KMS-11 (cell line): ENCODE measurements around the gene GRID1.

Experiments used
- H2AFZ ChIP-seq: fragments of 200-600 bp; sonication (generic); 2 replicates; pipeline ENCODE4 v1.6.1; 2016; ENCODE audit warnings: antibody characterized with exemption, mixed run types, low read depth
- H3K27ac ChIP-seq: fragments of 200-600 bp; sonication (generic); 2 replicates; pipeline ENCODE4 v1.6.1; 2016; ENCODE audit warnings: mild to moderate bottlenecking, mixed run types
- H3K27me3 ChIP-seq: fragments of 200-600 bp; sonication (generic); 2 replicates; pipeline ENCODE4 v1.6.1; 2017; ENCODE audit warnings: mild to moderate bottlenecking, low read depth, mixed run types, moderate library complexity; ENCODE audit not compliant: insufficient read depth
- H3K36me3 ChIP-seq: fragments of 200-600 bp; sonication (generic); 2 replicates; pipeline ENCODE4 v1.6.1; 2017; ENCODE audit warnings: mild to moderate bottlenecking, mixed run types; ENCODE audit not compliant: insufficient read depth
- H3K4me1 ChIP-seq: fragments of 200-600 bp; sonication (generic); 2 replicates; pipeline ENCODE4 v1.6.1; 2016; ENCODE audit warnings: mild to moderate bottlenecking, low read depth, mixed run types; ENCODE audit not compliant: poor library complexity, severe bottlenecking
- H3K4me2 ChIP-seq: fragments of 200-600 bp; sonication (generic); 2 replicates; pipeline ENCODE4 v1.7.0; 2016; ENCODE audit warnings: mild to moderate bottlenecking, mixed run types
- H3K4me3 ChIP-seq: fragments of 200-600 bp; sonication (generic); IDR thresholded peaks from 2 replicates; pipeline ENCODE4 v1.6.1; 2017; ENCODE audit warnings: low read depth, low read length, mixed read lengths; ENCODE audit not compliant: insufficient read depth
- H3K79me2 ChIP-seq: fragments of 200-600 bp; sonication (generic); 2 replicates; pipeline ENCODE4 v1.6.1; 2016; ENCODE audit warnings: low read depth, mixed run types; ENCODE audit not compliant: insufficient read depth
- H3K9ac ChIP-seq: fragments of 200-600 bp; sonication (generic); 2 replicates; pipeline ENCODE4 v1.6.1; 2016; ENCODE audit warnings: mild to moderate bottlenecking, mixed run types
- H4K20me1 ChIP-seq: fragments of 200-600 bp; sonication (generic); 2 replicates; pipeline ENCODE4 v1.6.1; 2016; ENCODE audit warnings: mild to moderate bottlenecking, mixed run types; ENCODE audit not compliant: insufficient read depth
- CTCF ChIP-seq: fragments of 200-600 bp; sonication (generic); conservative IDR thresholded peaks from 2 replicates; pipeline ENCODE4 v1.6.1; 2017; ENCODE audit warnings: low read depth, mild to moderate bottlenecking, antibody characterized with exemption, low read length, moderate library complexity, mixed read lengths

The GRID1 gene

GRCh38 chr10:85612833-85613232, 753.8 kb downstream of the GRID1 start:
- peaks cover 41% of the 10 kb centered on the region for H3K4me1 ChIP-seq
- H3K27ac ChIP-seq = no peak overlapping the region
- H4K20me1 ChIP-seq = no peaks in the 10 kb centered on the region
- TF ChIP-seq CTCF = peak; percentile 58
- no peak overlapping the region for H3K9ac ChIP-seq
- peak overlapping the region; percentile 95 for H3K4me2 ChIP-seq
- no peak overlapping the region for H2AFZ ChIP-seq
- H3K27me3 ChIP-seq = no peaks in the 10 kb centered on the region
- H3K4me3 ChIP-seq = no peak overlapping the region
- H3K36me3 ChIP-seq = no peaks in the 10 kb centered on the region
- no peaks in the 10 kb centered on the region for H3K79me2 ChIP-seq

- H2AFZ ChIP-seq = no peak overlapping the region
Observed at GRCh38 chr10:85612378-85612775, 754.2 kb downstream of the GRID1 start.

GRCh38 chr10:85611746-85612377, 754.7 kb downstream of the GRID1 start:
- peak overlapping the region; percentile 7; the same call in 1 of the 2 replicates for H3K27ac ChIP-seq
- no peaks in the 10 kb centered on the region for H3K36me3 ChIP-seq
- H2AFZ ChIP-seq = no peak overlapping the region
- no peak overlapping the region for H3K4me3 ChIP-seq
- H4K20me1 ChIP-seq = no peaks in the 10 kb centered on the region
- no peak for TF ChIP-seq CTCF
- no peak overlapping the region for H3K9ac ChIP-seq
- peaks cover 41% of the 10 kb centered on the region for H3K4me1 ChIP-seq
- no peaks in the 10 kb centered on the region for H3K27me3 ChIP-seq
- H3K79me2 ChIP-seq = no peaks in the 10 kb centered on the region
- peak overlapping the region; percentile 95 for H3K4me2 ChIP-seq

More at GRCh38 chr10:85612378-85612775, 754.2 kb downstream of the GRID1 start:
- Histone ChIP-seq H3K27me3 (no peaks in the 10 kb centered on the region), H3K4me3 (no peak overlapping the region), H3K36me3 (no peaks in the 10 kb centered on the region), H3K79me2 (no peaks in the 10 kb centered on the region), H3K4me1 (peaks cover 41% of the 10 kb centered on the region), H3K4me2 (peak overlapping the region; percentile 95), H3K27ac (peak overlapping the region; percentile 7; the same call in 1 of the 2 replicates), H3K9ac (no peak overlapping the region), H4K20me1 (no peaks in the 10 kb centered on the region)
- no peak for TF ChIP-seq CTCF

- TF ChIP-seq CTCF = no peak
- H2AFZ ChIP-seq = no peak overlapping the region
- H3K4me2 ChIP-seq = no peak overlapping the region
Observed at GRCh38 chr10:85611093-85611740, 755.4 kb downstream of the GRID1 start.

More at GRCh38 chr10:85611093-85611740, 755.4 kb downstream of the GRID1 start:
- H3K27me3 ChIP-seq = no peaks in the 10 kb centered on the region
- no peaks in the 10 kb centered on the region for H3K36me3 ChIP-seq
- no peaks in the 10 kb centered on the region for H3K79me2 ChIP-seq
- no peak overlapping the region for H3K9ac ChIP-seq
- no peaks in the 10 kb centered on the region for H4K20me1 ChIP-seq
- H3K27ac ChIP-seq = no peak overlapping the region
- no peak overlapping the region for H3K4me3 ChIP-seq
- H3K4me1 ChIP-seq = peaks cover 41% of the 10 kb centered on the region
